ENCODE data around the gene RIN2. TPM values are rescaled to one million over a fixed set of nuclear protein-coding genes. Genes with fewer than 3 reads are reported as not detected.

The RIN2 gene
- total and polyA plus RNA-seq, 2 of the 13 experiments (the other 11 are each of a cell fraction or from before 2014, with no cell fraction given), result 2.5 to 5.1 TPM

GRCh38 chr20:19756761-19757486 lies 1.1 kb upstream of the RIN2 start (continued):
- TF ChIP-seq SP1 (IDR thresholded peaks at IDR 0.05) (no peak), SP1 (CRISPR knock-in tag; IDR thresholded peaks at IDR 0.05) (no peak), POLR2G (IDR thresholded peaks at IDR 0.05; ENCODE audit: low read depth, low read length) (no peak), ZNF256 (CRISPR knock-in tag; conservative IDR thresholded peaks at IDR 0.05) (no peak), SPEN (CRISPR knock-in tag; IDR thresholded peaks at IDR 0.05; ENCODE audit: low read depth) (no peak), ZNF766 (CRISPR knock-in tag; IDR thresholded peaks at IDR 0.05; ENCODE audit: borderline replicate concordance) (peak; percentile 51; the same call in 1 of the 2 replicates), SOX13 (IDR thresholded peaks at IDR 0.05) (no peak), SOX13 (CRISPR knock-in tag; conservative IDR thresholded peaks at IDR 0.05 in 1 of 2, IDR thresholded peaks at IDR 0.05 in 1 of 2) (no peak), ZNF281 (CRISPR knock-in tag; IDR thresholded peaks at IDR 0.05; ENCODE audit: borderline replicate concordance) (no peak), JUN (CRISPR knock-in tag; IDR thresholded peaks at IDR 0.05) (no peak), ZNF670 (CRISPR knock-in tag; IDR thresholded peaks at IDR 0.05; ENCODE audit: borderline replicate concordance) (0 out of 2 replicates have a peak, but pooled peaks have one; percentile 6), ZNF781 (CRISPR knock-in tag; IDR thresholded peaks at IDR 0.05; ENCODE audit: borderline replicate concordance, not compliant biosample characterization) (no peak), TBL1XR1 (IDR thresholded peaks at IDR 0.05; ENCODE audit: borderline replicate concordance, low read length, partially characterized antibody) (no peak), EZH2 (conservative IDR thresholded peaks at IDR 0.05; ENCODE audit: low read depth, low read length) (peak; percentile 92), HOXD1 (CRISPR knock-in tag; IDR thresholded peaks at IDR 0.05) (no peak), RELA (CRISPR knock-in tag; IDR thresholded peaks at IDR 0.05) (0 out of 2 replicates have a peak, but pooled peaks have one; percentile 13), ZNF276 (CRISPR knock-in tag; IDR thresholded peaks at IDR 0.05; ENCODE audit: low read depth) (no peak), FOXK2 (IDR thresholded peaks at IDR 0.05) (no peak), SOX6 (IDR thresholded peaks at IDR 0.05) (no peak), SOX6 (CRISPR knock-in tag; IDR thresholded peaks at IDR 0.05) (no peak), ZNF550 (CRISPR knock-in tag; IDR thresholded peaks at IDR 0.05; ENCODE audit: borderline replicate concordance) (no peak), SMAD1 (CRISPR knock-in tag; IDR thresholded peaks at IDR 0.05; ENCODE audit: borderline replicate concordance, low read depth) (no peak), PLSCR1 (CRISPR knock-in tag; IDR thresholded peaks at IDR 0.05; ENCODE audit: borderline replicate concordance) (no peak), ZSCAN22 (CRISPR knock-in tag; IDR thresholded peaks at IDR 0.05) (no peak), ZNF335 (CRISPR knock-in tag; IDR thresholded peaks at IDR 0.05) (no peak), RFXAP (CRISPR knock-in tag; IDR thresholded peaks at IDR 0.05; ENCODE audit: borderline replicate concordance) (no peak), KAT8 (CRISPR knock-in tag; IDR thresholded peaks at IDR 0.05) (0 out of 2 replicates have a peak, but pooled peaks have one; percentile 2)

All from HepG2 (cell line).